Measurements from ENCODE around the gene DLGAP1.

The DLGAP1 gene

DNA sequence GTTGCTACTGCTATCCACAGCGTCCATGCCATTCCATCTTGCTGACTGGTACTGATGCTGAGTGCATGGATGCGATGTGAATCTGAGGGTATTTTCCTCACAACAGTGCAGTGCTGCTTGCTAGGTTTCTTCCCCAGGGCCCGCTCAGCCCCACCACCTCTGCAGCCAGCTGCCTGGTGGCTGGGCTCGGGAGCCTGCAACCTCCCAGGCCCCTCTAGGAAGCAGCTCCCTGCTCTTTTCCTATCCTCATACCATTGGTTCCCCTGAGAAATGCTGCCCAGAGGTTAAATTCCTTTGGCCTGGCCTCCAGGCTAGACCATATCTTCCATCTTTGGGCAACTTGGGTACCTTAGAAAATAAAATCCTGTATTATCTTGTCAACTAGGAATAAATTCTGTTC lies 591.5 kb downstream of the DLGAP1 start:
- TF ChIP-seq, protein P1, sequence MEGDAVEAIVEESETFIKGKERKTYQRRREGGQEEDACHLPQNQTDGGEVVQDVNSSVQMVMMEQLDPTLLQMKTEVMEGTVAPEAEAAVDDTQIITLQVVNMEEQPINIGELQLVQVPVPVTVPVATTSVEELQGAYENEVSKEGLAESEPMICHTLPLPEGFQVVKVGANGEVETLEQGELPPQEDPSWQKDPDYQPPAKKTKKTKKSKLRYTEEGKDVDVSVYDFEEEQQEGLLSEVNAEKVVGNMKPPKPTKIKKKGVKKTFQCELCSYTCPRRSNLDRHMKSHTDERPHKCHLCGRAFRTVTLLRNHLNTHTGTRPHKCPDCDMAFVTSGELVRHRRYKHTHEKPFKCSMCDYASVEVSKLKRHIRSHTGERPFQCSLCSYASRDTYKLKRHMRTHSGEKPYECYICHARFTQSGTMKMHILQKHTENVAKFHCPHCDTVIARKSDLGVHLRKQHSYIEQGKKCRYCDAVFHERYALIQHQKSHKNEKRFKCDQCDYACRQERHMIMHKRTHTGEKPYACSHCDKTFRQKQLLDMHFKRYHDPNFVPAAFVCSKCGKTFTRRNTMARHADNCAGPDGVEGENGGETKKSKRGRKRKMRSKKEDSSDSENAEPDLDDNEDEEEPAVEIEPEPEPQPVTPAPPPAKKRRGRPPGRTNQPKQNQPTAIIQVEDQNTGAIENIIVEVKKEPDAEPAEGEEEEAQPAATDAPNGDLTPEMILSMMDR (IDR thresholded peaks at IDR 0.05; ENCODE audit: borderline replicate concordance, insufficient read depth, low read depth, low read length): no peak
- H3K4me3 ChIP-seq (ENCODE audit: low read depth, low read length): no peak overlapping the region

DNA sequence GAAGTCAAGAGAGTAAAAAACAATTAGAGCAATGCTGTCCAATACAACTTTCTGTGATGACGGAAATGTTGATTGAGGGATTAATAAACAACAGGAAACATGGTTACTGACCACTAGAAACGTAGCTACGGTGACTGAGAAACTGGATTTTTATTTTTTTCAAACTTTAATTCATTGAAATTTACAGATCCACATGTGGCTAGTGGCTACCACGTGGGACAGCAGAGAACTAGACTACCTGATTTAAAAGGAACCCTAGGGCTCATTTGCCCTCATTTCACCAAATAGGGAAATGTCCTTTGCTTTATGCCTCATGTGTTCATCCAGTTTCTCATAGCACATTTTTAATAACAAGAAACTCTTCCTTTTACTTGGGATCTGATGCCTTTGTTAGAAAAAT lies 592.1 kb downstream of the DLGAP1 start:
- TF ChIP-seq, protein P1 (IDR thresholded peaks at IDR 0.05; ENCODE audit: borderline replicate concordance, insufficient read depth, low read depth, low read length): no peak
- H3K4me3 ChIP-seq (ENCODE audit: low read depth, low read length): no peak overlapping the region

DNA sequence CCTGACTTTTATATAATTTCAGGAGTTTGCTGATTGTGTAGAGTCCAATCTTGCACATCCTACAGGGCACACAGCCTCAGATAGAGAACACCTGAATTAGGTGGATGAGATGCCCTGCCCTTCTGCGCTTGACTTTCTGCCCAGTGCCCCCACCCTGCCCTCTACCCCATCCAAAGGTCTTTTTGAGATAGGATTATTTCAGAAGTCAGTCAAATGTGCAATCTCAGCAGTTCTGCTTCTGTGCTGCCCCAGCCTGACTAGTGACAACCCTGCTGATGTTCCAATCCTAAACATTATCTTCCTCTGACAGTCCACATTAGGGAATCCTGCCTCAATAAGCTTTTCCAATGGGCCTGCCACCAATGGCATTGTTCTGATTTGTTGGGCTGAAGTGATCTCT lies 593.6 kb downstream of the DLGAP1 start:
- TF ChIP-seq, protein P1 (IDR thresholded peaks at IDR 0.05; ENCODE audit: borderline replicate concordance, insufficient read depth, low read depth, low read length): no peak
- no peak overlapping the region for H3K4me3 ChIP-seq (ENCODE audit: low read depth, low read length)

DNA sequence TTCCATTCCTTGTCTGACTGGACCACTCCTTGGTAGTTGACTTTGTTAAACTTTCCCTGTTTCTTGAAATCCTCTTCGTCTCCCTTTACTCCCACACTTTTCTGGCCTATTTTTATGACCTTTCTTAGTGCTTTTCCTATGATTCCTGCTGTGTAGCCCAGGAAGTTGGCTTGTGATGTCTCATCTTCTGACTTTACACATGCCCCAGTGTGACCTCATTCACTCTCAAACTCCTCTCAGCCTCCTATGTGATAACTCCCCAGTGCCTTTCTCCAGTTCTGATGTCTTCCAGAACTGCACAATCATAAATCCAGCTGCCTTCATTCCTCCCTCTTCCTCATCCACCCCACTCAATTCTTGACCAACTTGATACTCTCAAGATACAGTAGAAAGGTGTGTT lies 597.6 kb downstream of the DLGAP1 start:
- TF ChIP-seq, protein P1 (IDR thresholded peaks at IDR 0.05; ENCODE audit: borderline replicate concordance, insufficient read depth, low read depth, low read length): no peak
- H3K4me3 ChIP-seq (ENCODE audit: low read depth, low read length): no peak overlapping the region

DNA sequence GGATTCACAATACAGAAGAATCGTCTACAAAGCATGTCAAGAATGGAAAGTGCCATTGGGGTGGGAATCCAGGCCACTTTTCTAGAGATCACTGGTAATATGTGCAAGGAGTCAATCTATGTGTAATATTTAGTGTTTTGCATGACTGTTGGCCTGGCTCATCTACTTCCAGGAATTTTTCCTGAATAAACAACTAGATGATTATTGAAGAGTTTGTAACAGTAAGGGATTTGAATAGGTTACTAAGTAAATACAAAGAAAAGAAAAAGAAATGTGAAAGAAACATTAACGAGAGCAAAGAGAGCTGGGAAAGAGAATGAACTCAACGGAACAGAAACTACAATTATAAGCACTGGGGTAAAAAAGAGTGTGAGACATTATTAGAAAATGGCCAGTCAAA lies 599.1 kb downstream of the DLGAP1 start:
- no peak overlapping the region for H3K4me3 ChIP-seq (ENCODE audit: low read depth, low read length)
- TF ChIP-seq, protein P1 (IDR thresholded peaks at IDR 0.05; ENCODE audit: borderline replicate concordance, insufficient read depth, low read depth, low read length): no peak

DNA sequence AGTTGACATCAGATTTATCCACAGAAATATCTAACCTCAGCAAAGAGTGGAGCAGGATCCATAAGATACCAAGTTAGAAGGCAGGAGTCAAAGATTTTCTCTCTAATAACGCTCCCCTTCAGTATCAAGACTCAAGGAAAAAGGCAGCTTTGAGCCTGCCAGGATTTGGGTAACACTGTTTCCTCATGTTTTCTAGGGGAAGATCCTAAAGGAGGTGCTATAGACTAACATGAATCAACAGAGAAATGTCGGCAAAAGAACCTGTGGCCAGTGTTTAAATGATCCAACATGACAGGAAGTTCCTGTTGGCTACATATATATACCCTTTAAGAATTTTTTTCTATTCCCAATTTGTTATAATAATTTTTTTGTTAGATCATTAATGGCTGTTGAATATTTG lies 602.8 kb downstream of the DLGAP1 start:
- TF ChIP-seq, protein P1 (IDR thresholded peaks at IDR 0.05; ENCODE audit: borderline replicate concordance, insufficient read depth, low read depth, low read length): no peak
- H3K4me3 ChIP-seq (ENCODE audit: low read depth, low read length): no peak overlapping the region

DNA sequence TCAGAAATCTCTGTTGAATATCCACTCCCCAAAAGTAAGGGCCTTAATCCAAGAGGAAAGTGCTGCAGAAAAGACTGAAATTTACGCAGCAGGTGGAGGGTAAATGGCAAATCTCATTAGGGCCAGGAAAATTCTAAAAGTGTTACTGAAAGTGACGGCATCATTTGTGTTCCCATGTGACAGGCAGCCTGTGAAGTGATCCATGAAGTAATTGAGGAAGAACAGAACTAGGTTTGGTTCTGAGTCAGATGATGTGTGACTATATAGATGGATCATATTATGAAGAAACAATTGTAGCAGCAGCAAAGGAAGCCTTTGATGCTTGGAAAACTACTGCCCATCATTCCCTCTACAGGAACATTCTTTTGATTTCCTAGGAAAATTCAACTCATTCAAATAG lies 603.9 kb downstream of the DLGAP1 start:
- no peak overlapping the region for H3K4me3 ChIP-seq (ENCODE audit: low read depth, low read length)
- TF ChIP-seq, protein P1 (IDR thresholded peaks at IDR 0.05; ENCODE audit: borderline replicate concordance, insufficient read depth, low read depth, low read length): no peak

Measured in GM12875 (cell line).